ENCODE results near the gene BRAF. TPM values are rescaled to one million over a fixed set of nuclear protein-coding genes. Genes with fewer than 3 reads are reported as not detected.
"Not testable (repeated sequence)": the region's sequence is repeated elsewhere in the genome, so short reads cannot be mapped to it uniquely, and the experiment has no call there.

Gene BRAF
- total RNA-seq, 4 donors from 2014 or later: 35.7 to 60.0 (median 40.7) TPM

GRCh38 chr7:140945940-140946339, 21.2 kb upstream of the BRAF start:
- ATAC-seq (ENCODE audit: low FRiP score): no peak
- no peak for DNase-seq (ENCODE audit: low spot score)
- TF ChIP-seq CTCF (IDR thresholded peaks at IDR 0.05): no peak

DNA sequence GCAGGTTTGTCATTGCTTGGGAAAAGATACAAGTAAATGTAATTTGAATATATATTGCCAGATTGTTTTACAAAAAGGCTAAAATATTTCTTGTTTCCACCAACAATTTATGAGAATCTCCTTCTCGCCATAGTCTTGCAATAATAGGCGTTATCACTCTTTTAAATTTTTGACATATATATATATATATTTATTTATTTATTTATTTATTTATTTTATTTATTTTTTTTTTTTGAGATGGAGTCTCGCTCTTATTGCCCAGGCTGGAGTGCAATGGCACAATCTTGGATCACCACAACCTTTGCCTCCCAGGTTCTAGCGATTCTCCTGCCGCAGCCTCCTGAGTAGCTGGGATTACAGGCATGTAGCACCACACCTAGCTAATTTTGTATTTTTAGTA, 17.5 kb upstream of the BRAF start:
- DNase-seq (ENCODE audit: low spot score); ATAC-seq (ENCODE audit: low FRiP score): not testable (repeated sequence)

- no peak for TF ChIP-seq CTCF (IDR thresholded peaks at IDR 0.05)
- no peak for ATAC-seq (ENCODE audit: low FRiP score)
Measured at GRCh38 chr7:140940898-140941297, 16.2 kb upstream of the BRAF start.

DNA sequence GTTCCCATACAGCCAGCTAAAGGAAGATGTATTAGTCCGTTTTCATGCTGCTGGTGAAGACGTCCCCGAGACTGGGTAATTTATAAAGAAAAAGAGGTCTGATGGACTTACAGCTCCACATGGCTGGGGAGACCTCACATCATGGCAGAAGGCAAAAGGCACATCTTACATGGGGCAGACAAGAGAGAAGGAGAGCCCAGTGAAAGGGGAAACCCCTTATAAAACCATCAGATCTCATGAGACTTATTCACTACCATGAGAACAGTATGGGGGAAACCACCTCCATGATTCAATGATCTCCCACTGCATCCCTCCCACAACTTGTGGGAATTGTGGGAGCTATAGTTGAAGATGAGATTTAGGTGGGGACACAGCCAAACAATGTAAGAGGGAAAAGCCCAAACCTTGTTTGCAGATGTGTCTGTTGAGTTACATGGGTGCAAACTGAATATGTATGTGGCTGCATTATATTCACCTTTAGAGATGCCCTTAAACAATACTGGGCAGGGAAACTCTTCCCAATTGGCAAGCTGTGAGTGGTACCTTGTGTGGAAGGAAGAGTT, 13.1 kb upstream of the BRAF start:
- no peak for TF ChIP-seq CTCF (IDR thresholded peaks at IDR 0.05)
- ATAC-seq (ENCODE audit: low FRiP score) (no peak), DNase-seq (ENCODE audit: low spot score) (no peak)

More at GRCh38 chr7:140940898-140941297, 16.2 kb upstream of the BRAF start:
- no peak for DNase-seq (ENCODE audit: low spot score)

GRCh38 chr7:140928491-140929309, 4.0 kb upstream of the BRAF start:
- no peak for DNase-seq (ENCODE audit: low spot score)
- no peak for ATAC-seq (ENCODE audit: low FRiP score)
- TF ChIP-seq CTCF (IDR thresholded peaks at IDR 0.05): no peak

GRCh38 chr7:140927945-140928344, 3.2 kb upstream of the BRAF start:
- not testable (repeated sequence) for DNase-seq (ENCODE audit: low spot score); ATAC-seq (ENCODE audit: low FRiP score)

DNA sequence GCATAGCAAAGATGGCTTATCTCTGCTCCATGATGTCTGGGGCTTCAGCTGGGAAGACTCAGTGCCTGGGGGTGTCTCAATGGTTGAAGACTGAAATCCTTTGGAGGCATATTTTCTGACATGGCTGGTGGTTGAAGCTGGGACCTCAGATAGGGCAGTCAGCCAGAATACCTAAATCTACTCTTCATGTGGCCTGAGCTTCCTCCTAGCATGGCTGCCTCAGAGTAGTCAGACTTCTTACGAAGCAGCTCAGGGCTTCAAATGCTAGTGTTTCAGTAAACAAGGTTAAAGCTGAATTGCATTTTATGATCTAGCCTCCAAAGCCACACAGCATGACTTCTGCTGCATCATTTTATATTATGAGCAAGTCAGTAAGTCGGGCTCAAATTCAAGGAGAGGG, 2.6 kb upstream of the BRAF start:
- no peak for DNase-seq (ENCODE audit: low spot score)
- no peak for TF ChIP-seq CTCF (IDR thresholded peaks at IDR 0.05)
- no peak for ATAC-seq (ENCODE audit: low FRiP score)
